H1 (cell line): ENCODE results near the gene PPM1G. TPM values are rescaled to one million over a fixed set of nuclear protein-coding genes. Genes with fewer than 3 reads are reported as not detected.

Experiments used
- CTCF ChIA-PET: fragments of 300-600 bp; sonication (Branson Sonifier 250); formaldehyde crosslinking; loops from one replicate; lab custom pipeline; 2021; ENCODE audit not compliant: partially characterized antibody; lab: Charles Lee
- POLR2A ChIA-PET: fragments of 300-600 bp; sonication (Branson Sonifier 250); formaldehyde crosslinking; loops from one replicate; lab custom pipeline; 2021; ENCODE audit warnings: inconsistent platforms; ENCODE audit not compliant: partially characterized antibody; lab: Charles Lee
- DNase-seq, 2 experiments: peaks; one replicate each; pipeline versions ENCODE4 v3.0.0 to v3.0.0-alpha.2; 2010 to 2022; ENCODE audit warnings: low spot score in 2 of 2, low read depth in 1 of 2, mixed read lengths in 1 of 2
- FAIRE-seq: peaks from 2 replicates; lab custom pipeline; 2011; peaks lifted over from hg19 to GRCh38; lab: Jason Lieb, UNC
- H2AFZ ChIP-seq: 2 replicates; pipeline ENCODE4 v1.8.1; 2012; ENCODE audit warnings: low read length, inconsistent platforms
- H2AK5ac ChIP-seq: 2 replicates; pipeline ENCODE4 v1.6.1; 2013; ENCODE audit warnings: low read depth, low read length
- H2BK120ac ChIP-seq: replicated peaks from 2 replicates; pipeline ENCODE3; 2013; ENCODE audit warnings: low read depth, low read length, inconsistent platforms
- H2BK12ac ChIP-seq: 2 replicates; pipeline ENCODE4 v1.6.1; 2013; ENCODE audit warnings: low read depth, low read length
- H2BK15ac ChIP-seq: 2 replicates; pipeline ENCODE4 v1.6.1; 2013; ENCODE audit warnings: low read length
- H2BK20ac ChIP-seq: 2 replicates; pipeline ENCODE4 v1.6.1; 2013; ENCODE audit warnings: low read length
- H2BK5ac ChIP-seq: 2 replicates; pipeline ENCODE4 v1.6.1; 2013; ENCODE audit warnings: low read depth, low read length
- H3K14ac ChIP-seq: 2 replicates; pipeline ENCODE4 v1.6.1; 2013; ENCODE audit warnings: inconsistent platforms; ENCODE audit not compliant: insufficient read length
- H3K18ac ChIP-seq: 2 replicates; pipeline ENCODE4 v1.6.1; 2013; ENCODE audit warnings: low read length; ENCODE audit errors: extremely low read depth
- H3K23ac ChIP-seq: 2 replicates; pipeline ENCODE4 v1.6.1; 2013; ENCODE audit warnings: inconsistent platforms; ENCODE audit not compliant: insufficient read length
- H3K23me2 ChIP-seq: 2 replicates; pipeline ENCODE4 v1.6.1; 2013; ENCODE audit warnings: low read depth, low read length
- H3K27ac ChIP-seq: 2 replicates; pipeline ENCODE4 v1.6.1; 2011; ENCODE audit warnings: low read depth, low read length, inconsistent platforms
- H3K27me3 ChIP-seq, 4 experiments: replicated peaks in 1 of 4; 1 replicate in 1 of 4; 2 replicates in 3 of 4; pipeline versions ENCODE4 v1.6.1 to v1.8.1; 2011 to 2013; ENCODE audit warnings: low read length in 3 of 4, mild to moderate bottlenecking in 3 of 4, inconsistent platforms in 2 of 4, mixed read lengths in 2 of 4, moderate library complexity in 1 of 4; ENCODE audit not compliant: control insufficient read depth in 3 of 4, insufficient read depth in 3 of 4; ENCODE audit errors: extremely low read depth in 1 of 4
- H3K36me3 ChIP-seq, 4 experiments: 2 replicates each; pipeline versions ENCODE4 v1.6.1 to v1.8.1; 2011 to 2013; ENCODE audit warnings: mild to moderate bottlenecking in 4 of 4, low read length in 3 of 4, moderate library complexity in 2 of 4, control low read depth in 1 of 4, inconsistent platforms in 1 of 4; ENCODE audit not compliant: insufficient read depth in 4 of 4, control insufficient read depth in 2 of 4
- H3K4ac ChIP-seq: replicated peaks from 2 replicates; pipeline ENCODE3; 2013; ENCODE audit warnings: low read length, low read depth, mixed read lengths, inconsistent platforms; ENCODE audit not compliant: insufficient read length
- H3K4me1 ChIP-seq, 4 experiments: replicated peaks in 1 of 4; 1 replicate in 1 of 4; 2 replicates in 3 of 4; pipeline versions ENCODE4 v1.6.1 to v1.8.1; 2011 to 2013; ENCODE audit warnings: low read length in 3 of 4, inconsistent platforms in 2 of 4, mixed read lengths in 1 of 4; ENCODE audit not compliant: insufficient read depth in 4 of 4, control insufficient read depth in 3 of 4
- H3K4me2 ChIP-seq, 2 experiments: 2 replicates each; pipeline versions ENCODE4 v1.6.1 to v1.8.1; 2011 to 2013; ENCODE audit warnings: low read depth in 2 of 2, low read length in 2 of 2, control low read depth in 1 of 2, inconsistent platforms in 1 of 2, mild to moderate bottlenecking in 1 of 2; ENCODE audit not compliant: insufficient read depth in 1 of 2
- H3K4me3 ChIP-seq, 4 experiments: fragments of 200-600, 300-600 bp in 1 of 4; sonication (generic), shearing (Covaris generic), sonication (Bioruptor Twin) in 1 of 4; 2 replicates each; pipeline versions ENCODE4 v1.5.1 to v1.8.1; 2011 to 2016; ENCODE audit warnings: low read length in 4 of 4, low read depth in 3 of 4, control low read depth in 2 of 4, inconsistent platforms in 2 of 4, mild to moderate bottlenecking in 2 of 4, mixed read lengths in 1 of 4, moderate library complexity in 1 of 4; ENCODE audit not compliant: insufficient read depth in 2 of 4; ENCODE audit errors: extremely low read depth in 1 of 4
- H3K56ac ChIP-seq: replicated peaks from 2 replicates; pipeline ENCODE3; 2013; ENCODE audit warnings: low read depth, mild to moderate bottlenecking, mixed read lengths, low read length, inconsistent platforms; ENCODE audit not compliant: insufficient read length
- H3K79me1 ChIP-seq: 2 replicates; pipeline ENCODE4 v1.6.1; 2013; ENCODE audit warnings: low read depth, low read length, control low read depth
- H3K79me2 ChIP-seq, 2 experiments: 2 replicates each; pipeline versions ENCODE4 v1.6.1 to v1.8.1; 2012 to 2013; ENCODE audit warnings: low read length in 2 of 2, mild to moderate bottlenecking in 2 of 2, inconsistent platforms in 1 of 2; ENCODE audit not compliant: insufficient read depth in 2 of 2, control insufficient read depth in 1 of 2
- H3K9ac ChIP-seq, 4 experiments: replicated peaks in 1 of 4; 1 replicate in 1 of 4; 2 replicates in 3 of 4; pipeline versions ENCODE4 v1.6.1 to v1.8.1; 2011 to 2013; ENCODE audit warnings: low read depth in 3 of 4, low read length in 3 of 4, control low read depth in 2 of 4, mild to moderate bottlenecking in 2 of 4, moderate library complexity in 2 of 4, inconsistent platforms in 1 of 4; ENCODE audit errors: extremely low read depth in 1 of 4
- H3K9me3 ChIP-seq, 2 experiments: 2 replicates each; pipeline versions ENCODE4 v1.6.1 to v1.8.1; 2012 to 2013; ENCODE audit warnings: mild to moderate bottlenecking in 2 of 2, moderate library complexity in 2 of 2, control low read depth in 1 of 2, inconsistent platforms in 1 of 2, low read depth in 1 of 2, low read length in 1 of 2, mixed read lengths in 1 of 2; ENCODE audit not compliant: insufficient read depth in 2 of 2
- H4K20me1 ChIP-seq, 2 experiments: replicated peaks in 1 of 2; 2 replicates each; pipeline versions ENCODE3 to v1.8.1; 2011 to 2013; ENCODE audit warnings: inconsistent platforms in 2 of 2, low read length in 2 of 2, mild to moderate bottlenecking in 1 of 2; ENCODE audit not compliant: insufficient read depth in 2 of 2, control insufficient read depth in 1 of 2
- H4K5ac ChIP-seq: 2 replicates; pipeline ENCODE4 v1.6.1; 2013; ENCODE audit warnings: low read length, low read depth, mixed read lengths, inconsistent platforms; ENCODE audit not compliant: insufficient read length
- H4K8ac ChIP-seq: 2 replicates; pipeline ENCODE4 v1.8.0; 2013; ENCODE audit warnings: mild to moderate bottlenecking, moderate library complexity, low read length, inconsistent platforms; ENCODE audit not compliant: insufficient read depth; ENCODE audit errors: extremely low read depth
- H4K91ac ChIP-seq: replicated peaks from 2 replicates; pipeline ENCODE3; 2013; ENCODE audit warnings: low read length, mixed read lengths, inconsistent platforms; ENCODE audit not compliant: insufficient read length
- BACH1 ChIP-seq: IDR thresholded peaks from 2 replicates; pipeline ENCODE4 v1.6.1; 2012; ENCODE audit warnings: low read length, improper control_type of control experiment
- CBX5 ChIP-seq: fragments of 300-800, 300-1000 bp; sonication (generic); IDR thresholded peaks from 2 replicates; pipeline ENCODE4 v1.7.1; 2016; ENCODE audit warnings: antibody characterized with exemption, low read length, low read depth
- CBX8 ChIP-seq: fragments of 300-800, 300-1000 bp; sonication (generic); IDR thresholded peaks from 2 replicates; pipeline ENCODE4 v1.7.1; 2016; ENCODE audit warnings: low read depth, low read length, borderline replicate concordance
- CHD2 ChIP-seq: IDR thresholded peaks from 2 replicates; pipeline ENCODE4 v1.6.1; 2012; ENCODE audit warnings: low read length, improper control_type of control experiment
- KDM1A ChIP-seq: fragments of 200-600, 300-600 bp; sonication (generic); IDR thresholded peaks from 2 replicates; pipeline ENCODE4 v1.7.1; 2016; ENCODE audit warnings: mild to moderate bottlenecking, low read length, borderline replicate concordance
- KDM4A ChIP-seq: IDR thresholded peaks from one replicate; pipeline ENCODE4 v1.7.1; 2012; ENCODE audit warnings: low read depth, mild to moderate bottlenecking, moderate library complexity, low read length, inconsistent platforms; ENCODE audit not compliant: severe bottlenecking
- NRF1 ChIP-seq: IDR thresholded peaks from 2 replicates; pipeline ENCODE4 v1.6.1; 2011; ENCODE audit warnings: mild to moderate bottlenecking, low read depth, low read length, improper control_type of control experiment
- POLR2AphosphoS5 ChIP-seq: IDR thresholded peaks from 2 replicates; pipeline ENCODE4 v1.6.1; 2011; ENCODE audit warnings: low read depth, low read length
- RNF2 ChIP-seq: fragments of 200-900, 300-1000 bp; sonication (generic); IDR thresholded peaks from 2 replicates; pipeline ENCODE4 v1.7.1; 2016; ENCODE audit warnings: borderline replicate concordance, low read depth, mild to moderate bottlenecking, antibody characterized with exemption, low read length; ENCODE audit not compliant: poor library complexity, severe bottlenecking; ENCODE audit errors: missing control alignments
- RXRA ChIP-seq: IDR thresholded peaks from 2 replicates; pipeline ENCODE4 v1.6.1; 2011; ENCODE audit warnings: low read depth, mild to moderate bottlenecking, low read length, moderate library complexity; ENCODE audit not compliant: insufficient read depth
- SUZ12 ChIP-seq: fragments of 200-600 bp; sonication (generic); IDR thresholded peaks from 2 replicates; pipeline ENCODE4 v1.6.1; 2012; ENCODE audit warnings: mild to moderate bottlenecking, inconsistent platforms, low read length, moderate library complexity, mixed read lengths
- TAF7 ChIP-seq: optimal IDR thresholded peaks from 2 replicates; pipeline ENCODE3; 2011; ENCODE audit warnings: low read depth, mild to moderate bottlenecking, inconsistent platforms, low read length, moderate library complexity, borderline replicate concordance
- WGBS, 2 experiments: shearing (Covaris generic) in 1 of 2; methylation state at CpG; one replicate each; pipeline versions ENCODE4 v1.1.6 to v1.1.7; 2013 to 2015; ENCODE audit warnings: low lambda C conversion rate in 2 of 2, mixed read lengths in 2 of 2, inconsistent platforms in 1 of 2, low coverage in 1 of 2, missing lambda C conversion rate in 1 of 2; ENCODE audit not compliant: insufficient replicate concordance in 2 of 2, insufficient coverage in 1 of 2, insufficient read length in 1 of 2; ENCODE audit errors: extremely low coverage in 1 of 2, missing lambda C conversion rate in 1 of 2; 5-methylcytosine and 5-hydroxymethylcytosine counted together
- polyA plus RNA-seq, 7 experiments: library from polyadenylated mRNA; depleted of rRNA in 3 of 7; stranded (reverse) in 5 of 7; unstranded in 2 of 7; fragments of >200 nt in 5 of 7; fragments of 200-250 nt in 2 of 7; gene quantifications; 1 replicate in 5 of 7; 2 replicates in 1 of 7; 4 replicates in 1 of 7; pipeline versions ENCODE4 v1.2.1 to v1.2.3, GENCODE V29; 2011 to 2013; ENCODE audit warnings: missing spikeins in 2 of 7, mixed read lengths in 2 of 7
- total RNA-seq: library from RNA; stranded (reverse); fragmentation: NEBNext Ultra II Directional; extraction: Animal tissue kit (Norgen Biotek cat#: 25700); gene quantifications from 2 replicates; pipeline ENCODE4 v1.2.1, GENCODE V29; 2021

The PPM1G gene
- total and polyA plus RNA-seq, 2 of the 8 experiments (the other 6 are each of a cell fraction or from before 2014, with no cell fraction given) = 73.3 to 203 TPM

GRCh38 chr2:27441226-27441926, 32.0 kb upstream of the PPM1G start:
- Histone ChIP-seq H3K18ac (no peak overlapping the region), H3K4ac (no peak overlapping the region), H4K20me1 (no peaks in the 10 kb centered on the region), H3K79me1 (no peaks in the 10 kb centered on the region; the same call in 1 of the 2 replicates), H3K79me2 (no peaks in the 10 kb centered on the region), H3K27ac (no peak overlapping the region), H3K36me3 (peaks cover 14 to 45% (median 27%) of the 10 kb centered on the region in 4 experiments), H3K23ac (no peak overlapping the region), H3K14ac (no peak overlapping the region), H3K56ac (no peak overlapping the region), H2BK20ac (no peak overlapping the region), H2BK120ac (no peak overlapping the region), H2BK12ac (no peak overlapping the region), H4K5ac (no peak overlapping the region), H3K27me3 (no peaks in the 10 kb centered on the region), H3K4me1 (peaks cover 0 to 14% (median 8%) of the 10 kb centered on the region in 4 experiments; a peak in 5 of 7 replicates), H2BK5ac (no peak overlapping the region), H2AK5ac (no peak overlapping the region), H4K91ac (no peak overlapping the region), H2AFZ (no peak overlapping the region), H3K4me2 (peak overlapping the region; percentile 51 to 89; a peak in 2 of 4 replicates), H4K8ac (no peak overlapping the region), H3K9me3 (no peaks in the 10 kb centered on the region), H3K23me2 (peaks cover 8% of the 10 kb centered on the region), H2BK15ac (no peak overlapping the region), H3K9ac (0 out of 7 replicates have a peak overlapping the region, but pooled peaks of 1 of the 4 experiments have one; percentile 55), H3K4me3 (peak overlapping the region in 3 of 4 experiments; percentile 23 to 69 (median 32); a peak in 4 of 8 replicates)
- FAIRE-seq (no peak), DNase-seq (peak in 1 of 2 experiments; percentile 50)
- ChIA-PET CTCF (interaction anchor here (0.7 to 2.3 kb wide), 10 partner anchors 10 to 192 kb away, joined by 3 to 24 read pairs (median 4); partner anchors contain the start of genes CCDC121 and GPN1), POLR2A (interaction anchor here (1.2 to 4.2 kb wide), 3 partner anchors 12 to 72 kb away, joined by 3 to 19 read pairs (median 6); partner anchors contain the start of genes EIF2B4, NRBP1 and PPM1G)
- WGBS, 2 experiments = 86% methylated on average over 10 of the region's 10 CpGs; no CpG with 5 or more reads in 1 of the 2 experiments
- TF ChIP-seq POLR2AphosphoS5 = no peak
- no peak for TF ChIP-seq BACH1
- no peak for TF ChIP-seq CBX5
- no peak for TF ChIP-seq SUZ12
- no peak for TF ChIP-seq RXRA
- no peak for TF ChIP-seq KDM4A
- no peak for TF ChIP-seq CHD2
- no peak for TF ChIP-seq TAF7
- no peak for TF ChIP-seq CBX8
- no peak for TF ChIP-seq NRF1
- no peak for TF ChIP-seq RNF2
- no peak for TF ChIP-seq KDM1A
